ENCODE data around the gene MAP2. TPM values are rescaled to one million over a fixed set of nuclear protein-coding genes. Genes with fewer than 3 reads are reported as not detected.

The MAP2 gene
- total RNA-seq, 2 experiments from 2014 or later = 0.10 TPM; not detected in 1

DNA sequence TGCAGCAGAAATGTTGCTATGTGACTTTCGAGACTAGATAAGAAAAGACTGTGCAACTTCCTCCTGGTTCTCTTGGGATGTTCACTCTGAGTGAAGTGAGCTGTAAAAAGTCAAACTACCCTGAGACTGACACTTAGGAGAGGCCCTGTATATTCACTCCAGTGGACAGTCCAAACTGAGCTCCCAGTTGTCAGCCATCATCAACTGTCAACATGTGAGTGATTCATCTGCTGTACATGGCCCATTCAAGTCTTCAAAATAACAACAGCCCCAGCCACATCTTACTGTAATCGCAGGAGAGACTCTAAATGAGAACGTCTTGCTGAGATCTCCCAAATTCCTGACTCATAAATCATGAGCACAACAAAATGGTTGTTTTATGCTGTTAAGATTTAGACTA lies 339.3 kb downstream of the MAP2 start:
- intact Hi-C loops (cut with micrococcal nuclease; ENCODE audit: unreplicated experiment) = no loop called here
- H4K20me1 ChIP-seq (ENCODE audit: insufficient read depth, low read length) = no peaks in the 10 kb centered on the region
- H3K36me3 ChIP-seq (ENCODE audit: insufficient read depth, low read length) = no peaks in the 10 kb centered on the region
- no peak overlapping the region for H3K27ac ChIP-seq (ENCODE audit: low read depth, low read length, poor library complexity, severe bottlenecking)
- CTCF ChIA-PET (ENCODE audit: unreplicated experiment) = no interaction called here
- no peak for TF ChIP-seq EZH2phosphoT487 (IDR thresholded peaks at IDR 0.05; ENCODE audit: borderline replicate concordance, low read depth, low read length)
- TF ChIP-seq, protein P1, sequence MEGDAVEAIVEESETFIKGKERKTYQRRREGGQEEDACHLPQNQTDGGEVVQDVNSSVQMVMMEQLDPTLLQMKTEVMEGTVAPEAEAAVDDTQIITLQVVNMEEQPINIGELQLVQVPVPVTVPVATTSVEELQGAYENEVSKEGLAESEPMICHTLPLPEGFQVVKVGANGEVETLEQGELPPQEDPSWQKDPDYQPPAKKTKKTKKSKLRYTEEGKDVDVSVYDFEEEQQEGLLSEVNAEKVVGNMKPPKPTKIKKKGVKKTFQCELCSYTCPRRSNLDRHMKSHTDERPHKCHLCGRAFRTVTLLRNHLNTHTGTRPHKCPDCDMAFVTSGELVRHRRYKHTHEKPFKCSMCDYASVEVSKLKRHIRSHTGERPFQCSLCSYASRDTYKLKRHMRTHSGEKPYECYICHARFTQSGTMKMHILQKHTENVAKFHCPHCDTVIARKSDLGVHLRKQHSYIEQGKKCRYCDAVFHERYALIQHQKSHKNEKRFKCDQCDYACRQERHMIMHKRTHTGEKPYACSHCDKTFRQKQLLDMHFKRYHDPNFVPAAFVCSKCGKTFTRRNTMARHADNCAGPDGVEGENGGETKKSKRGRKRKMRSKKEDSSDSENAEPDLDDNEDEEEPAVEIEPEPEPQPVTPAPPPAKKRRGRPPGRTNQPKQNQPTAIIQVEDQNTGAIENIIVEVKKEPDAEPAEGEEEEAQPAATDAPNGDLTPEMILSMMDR (conservative IDR thresholded peaks at IDR 0.05; ENCODE audit: low read length) = no peak
- H3K4me1 ChIP-seq (ENCODE audit: insufficient read depth, low read length, poor library complexity, severe bottlenecking) = no peaks in the 10 kb centered on the region
- BruUV-seq (replicated peaks) = no TSS peak
- POLR2A ChIA-PET = no interaction called here
- DNase-seq (ENCODE audit: low spot score) = no peak
- no peak overlapping the region for H3K4me2 ChIP-seq (ENCODE audit: low read length)
- no peak overlapping the region for H2AFZ ChIP-seq (ENCODE audit: low read length)
- H3K4me3 ChIP-seq (ENCODE audit: low read depth, low read length, poor library complexity, severe bottlenecking) = no peak overlapping the region
- H3K79me2 ChIP-seq (ENCODE audit: insufficient read depth, low read depth, low read length) = no peaks in the 10 kb centered on the region
- H3K9me2 ChIP-seq (ENCODE audit: insufficient read depth, low read length) = no peaks in the 10 kb centered on the region
- no peaks in the 10 kb centered on the region for H3K9me3 ChIP-seq (ENCODE audit: low read length)

DNA sequence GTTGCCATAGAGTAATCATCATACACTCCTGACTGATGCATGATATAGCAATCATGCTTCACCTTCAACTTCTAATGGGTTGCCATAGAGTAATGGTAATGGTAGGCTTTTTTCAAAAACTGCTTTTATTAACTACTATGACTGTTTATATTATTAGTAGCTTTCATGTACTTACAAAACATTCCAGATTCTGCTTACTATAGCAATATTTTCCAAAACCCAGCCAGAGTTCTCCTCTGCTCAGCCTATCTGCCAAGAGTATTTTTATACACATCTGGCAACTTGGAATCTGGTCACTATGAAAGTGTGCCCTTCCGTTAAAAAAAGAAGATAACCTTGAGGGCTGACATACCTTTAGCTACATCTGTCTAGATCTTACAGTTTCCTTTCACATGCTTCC lies 342.8 kb downstream of the MAP2 start:
- intact Hi-C loops (cut with micrococcal nuclease; ENCODE audit: unreplicated experiment) = no loop called here
- no peak overlapping the region for H3K4me3 ChIP-seq (ENCODE audit: low read depth, low read length, poor library complexity, severe bottlenecking)
- no peaks in the 10 kb centered on the region for H3K4me1 ChIP-seq (ENCODE audit: insufficient read depth, low read length, poor library complexity, severe bottlenecking)
- POLR2A ChIA-PET = interaction anchor here (0.9 kb wide), 1 partner anchor 484 kb away, joined by 3 read pairs; no protein-coding TSS in a partner anchor
- no peaks in the 10 kb centered on the region for H3K9me3 ChIP-seq (ENCODE audit: low read length)
- CTCF ChIA-PET (ENCODE audit: unreplicated experiment) = no interaction called here
- no peak overlapping the region for H2AFZ ChIP-seq (ENCODE audit: low read length)
- DNase-seq (ENCODE audit: low spot score) = no peak
- no peak overlapping the region for H3K4me2 ChIP-seq (ENCODE audit: low read length)
- TF ChIP-seq, protein P1 (conservative IDR thresholded peaks at IDR 0.05; ENCODE audit: low read length) = no peak
- no peak for TF ChIP-seq EZH2phosphoT487 (IDR thresholded peaks at IDR 0.05; ENCODE audit: borderline replicate concordance, low read depth, low read length)
- H3K9me2 ChIP-seq (ENCODE audit: insufficient read depth, low read length) = no peaks in the 10 kb centered on the region
- H3K79me2 ChIP-seq (ENCODE audit: insufficient read depth, low read depth, low read length) = no peaks in the 10 kb centered on the region
- no peaks in the 10 kb centered on the region for H4K20me1 ChIP-seq (ENCODE audit: insufficient read depth, low read length)
- no TSS peak for BruUV-seq (replicated peaks)
- H3K27ac ChIP-seq (ENCODE audit: low read depth, low read length, poor library complexity, severe bottlenecking) = no peak overlapping the region
- H3K36me3 ChIP-seq (ENCODE audit: insufficient read depth, low read length) = no peaks in the 10 kb centered on the region

DNA sequence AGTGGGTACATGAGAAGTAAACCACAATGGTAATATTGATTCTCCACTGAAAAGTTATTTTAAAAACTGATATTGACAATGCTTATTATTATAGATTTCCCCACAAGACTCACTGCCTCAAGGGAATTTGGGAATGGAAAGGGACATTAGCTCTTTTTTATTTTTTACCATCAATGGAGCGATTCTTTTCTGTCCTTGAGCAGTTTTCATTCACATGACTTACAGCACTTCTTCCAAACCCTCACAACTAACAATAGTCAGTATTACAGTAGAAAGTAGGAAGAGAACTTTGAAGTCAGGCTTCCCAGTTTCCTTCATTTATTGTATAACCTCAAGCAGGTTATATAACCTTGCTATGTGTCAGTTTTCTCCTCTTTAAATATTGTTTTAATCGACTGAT lies 343.5 kb downstream of the MAP2 start:
- H4K20me1 ChIP-seq (ENCODE audit: insufficient read depth, low read length) = no peaks in the 10 kb centered on the region
- no peaks in the 10 kb centered on the region for H3K9me3 ChIP-seq (ENCODE audit: low read length)

More for the DNA sequence above, 343.5 kb downstream of the MAP2 start:
- no peak for DNase-seq (ENCODE audit: low spot score)
- H3K4me3 ChIP-seq (ENCODE audit: low read depth, low read length, poor library complexity, severe bottlenecking) = no peak overlapping the region
- H3K4me2 ChIP-seq (ENCODE audit: low read length) = no peak overlapping the region
- POLR2A ChIA-PET = no interaction called here
- no peak overlapping the region for H2AFZ ChIP-seq (ENCODE audit: low read length)
- no TSS peak for BruUV-seq (replicated peaks)
- intact Hi-C loops (cut with micrococcal nuclease; ENCODE audit: unreplicated experiment) = no loop called here
- no peaks in the 10 kb centered on the region for H3K36me3 ChIP-seq (ENCODE audit: insufficient read depth, low read length)
- no peaks in the 10 kb centered on the region for H3K4me1 ChIP-seq (ENCODE audit: insufficient read depth, low read length, poor library complexity, severe bottlenecking)
- CTCF ChIA-PET (ENCODE audit: unreplicated experiment) = no interaction called here
- H3K9me2 ChIP-seq (ENCODE audit: insufficient read depth, low read length) = no peaks in the 10 kb centered on the region
- no peaks in the 10 kb centered on the region for H3K79me2 ChIP-seq (ENCODE audit: insufficient read depth, low read depth, low read length)
- TF ChIP-seq, protein P1 (conservative IDR thresholded peaks at IDR 0.05; ENCODE audit: low read length) = no peak
- TF ChIP-seq EZH2phosphoT487 (IDR thresholded peaks at IDR 0.05; ENCODE audit: borderline replicate concordance, low read depth, low read length) = no peak
- H3K27ac ChIP-seq (ENCODE audit: low read depth, low read length, poor library complexity, severe bottlenecking) = no peak overlapping the region

Data from OCI-LY7 (cell line).